ENCODE measurements around the gene DPP10.

The DPP10 gene

GRCh38 chr2:114610677-114611076, 168.2 kb downstream of the DPP10 start:
- no peak for DNase-seq

DNA sequence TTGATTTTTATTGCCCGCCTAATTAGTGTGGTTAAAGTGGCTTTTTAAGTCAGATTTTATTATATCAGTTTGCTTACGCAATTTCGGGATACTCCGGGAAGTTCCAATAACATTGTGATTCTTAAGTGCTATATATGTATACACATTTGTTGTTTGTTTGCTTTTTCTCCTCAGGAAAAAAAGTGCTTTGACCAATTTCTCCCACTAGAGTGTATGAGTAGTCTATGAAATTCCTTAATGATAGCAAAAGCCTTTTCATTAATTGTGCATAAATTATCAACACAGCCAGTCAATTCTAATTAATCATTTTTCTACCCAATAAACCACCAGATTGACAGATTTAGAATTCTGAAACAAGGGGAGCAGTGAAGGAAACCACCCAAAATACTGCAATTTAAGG, 172.2 kb downstream of the DPP10 start:
- DNase-seq, result no peak

DNA sequence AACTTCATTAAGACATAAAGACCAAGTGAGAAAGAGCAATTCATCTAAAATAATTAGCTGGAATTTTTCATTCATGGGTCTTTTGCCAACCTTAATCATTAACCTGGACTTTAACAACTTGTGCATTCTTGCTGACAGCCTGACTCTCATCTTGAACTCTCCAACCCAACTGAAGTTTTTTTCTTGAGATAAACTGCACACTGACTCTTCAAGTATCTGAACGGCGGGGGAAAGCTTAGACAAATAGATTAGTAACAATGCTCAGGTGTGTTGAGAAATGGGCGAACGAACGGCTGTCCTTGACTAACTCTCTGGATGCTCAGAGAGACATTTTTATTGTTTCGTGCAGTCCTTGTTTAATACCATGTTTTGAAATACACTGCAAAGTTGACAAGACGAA, 186.0 kb downstream of the DPP10 start:
- DNase-seq, result no peak

DNA sequence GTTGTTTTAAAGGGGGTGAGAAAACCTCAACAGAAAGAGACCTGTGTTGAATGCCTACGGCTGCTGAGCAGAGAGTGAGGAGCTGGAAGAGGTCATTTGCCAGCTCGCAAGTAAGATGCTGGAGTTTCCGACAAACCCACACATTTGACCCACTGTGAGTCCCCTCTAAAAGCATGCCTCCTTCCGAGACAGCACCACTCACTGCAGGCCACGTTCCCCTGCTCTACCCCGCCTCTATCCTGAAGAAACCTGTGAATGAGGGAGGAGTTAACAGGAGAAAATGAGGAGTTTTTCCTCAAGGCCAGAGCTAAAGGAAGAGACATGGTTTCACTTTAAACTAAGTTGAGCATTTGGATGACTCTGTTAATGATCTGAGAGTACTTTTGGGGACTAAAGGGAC, 188.7 kb downstream of the DPP10 start:
- DNase-seq, result no peak

DNA sequence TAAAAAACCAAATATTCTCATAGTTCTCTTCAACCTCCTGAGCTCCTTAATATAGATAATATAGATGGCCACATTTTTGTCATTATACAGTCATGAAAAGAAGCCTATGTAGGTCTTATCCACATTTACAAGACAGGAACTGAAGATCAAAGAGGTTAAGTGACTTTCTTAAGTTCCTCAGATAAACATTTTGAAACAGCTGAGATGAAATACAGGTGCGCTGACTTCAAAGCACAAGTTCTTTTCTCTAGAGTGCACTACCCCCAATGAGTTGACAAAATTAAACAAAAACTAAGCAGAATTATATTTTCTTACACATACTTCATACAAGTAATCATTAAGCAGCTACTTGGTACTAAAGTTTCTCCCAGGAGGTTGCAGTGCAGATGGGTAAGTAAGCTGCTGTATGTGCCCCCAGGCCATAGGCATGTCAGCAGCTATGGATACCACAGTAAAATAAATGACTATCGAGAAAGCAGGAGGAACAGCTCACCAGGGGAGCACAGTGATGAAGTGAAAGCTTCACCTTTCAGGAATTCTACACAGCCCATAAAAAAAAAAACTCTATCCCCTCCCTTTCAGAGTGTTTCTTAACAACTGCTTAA, 199.8 kb downstream of the DPP10 start:
- no peak for DNase-seq

DNA sequence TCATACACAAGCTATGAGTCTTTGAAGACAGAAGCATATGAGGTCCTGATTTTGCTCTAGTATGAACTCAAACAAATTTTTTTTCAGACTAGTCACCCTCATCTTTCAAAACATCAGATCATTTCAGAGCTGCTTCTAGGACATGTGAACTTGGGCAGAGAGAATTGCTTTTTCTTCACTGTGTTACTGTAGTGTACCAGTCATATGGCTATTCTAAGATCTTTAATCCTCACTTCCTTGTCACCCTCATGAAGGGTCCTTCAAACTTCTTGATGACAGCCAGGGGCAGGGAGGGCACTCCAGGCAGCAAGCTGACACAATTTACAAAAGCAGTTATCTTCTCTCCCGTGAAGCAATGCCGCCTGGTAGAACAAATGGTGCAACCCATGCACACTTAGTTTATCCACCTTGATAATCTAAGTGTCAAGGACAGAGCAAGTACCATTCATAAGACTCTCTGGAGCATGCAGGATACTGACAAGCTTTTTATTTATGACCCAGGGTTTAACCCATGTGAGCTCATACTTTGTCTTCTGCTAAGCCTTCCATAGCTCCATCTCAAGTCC, 200.6 kb downstream of the DPP10 start:
- no peak for DNase-seq

DNA sequence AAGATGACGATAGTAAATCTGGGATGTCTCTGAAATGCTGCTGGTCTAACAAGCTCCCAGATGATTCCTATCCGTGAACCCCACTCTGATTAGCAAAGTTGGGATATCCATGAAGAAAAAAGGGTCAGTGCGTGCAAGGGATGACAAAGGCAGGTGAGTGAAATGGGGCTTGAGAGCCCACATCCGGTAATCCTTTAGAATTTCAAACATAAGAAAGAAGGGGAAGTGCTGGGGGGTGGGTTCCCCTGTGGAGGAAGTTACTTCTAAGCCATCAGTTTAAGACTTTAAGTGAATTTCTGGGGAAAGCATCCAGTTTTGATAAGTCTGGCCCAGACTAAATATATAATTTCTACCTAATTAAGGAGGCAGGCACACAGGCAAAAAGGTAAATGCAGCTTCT, 209.5 kb downstream of the DPP10 start:
- no peak for DNase-seq

DNA sequence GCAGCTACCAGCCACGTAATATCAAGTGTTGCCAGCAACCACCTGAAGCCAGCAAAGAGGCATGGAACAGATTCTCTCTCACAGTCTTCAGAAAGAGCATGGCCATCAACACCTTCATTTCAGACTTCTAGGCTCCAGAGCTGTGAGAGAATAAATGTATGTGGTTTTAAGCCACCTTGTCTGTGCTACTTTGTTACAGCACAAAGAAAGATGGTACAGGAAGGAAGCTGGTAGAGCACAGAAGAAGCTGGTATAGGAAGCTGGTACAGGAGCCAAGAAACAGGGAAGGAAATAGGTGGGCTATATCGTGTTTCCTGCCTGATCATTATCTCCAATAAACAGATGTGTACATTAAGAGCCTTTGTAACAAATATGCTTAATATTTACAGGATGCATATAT, 217.4 kb downstream of the DPP10 start:
- DNase-seq, result no peak

- DNase-seq, result peak; percentile 45
These were observed 219.8 kb downstream of the DPP10 start for GRCh38 chr2:114661971-114662939.

DNA sequence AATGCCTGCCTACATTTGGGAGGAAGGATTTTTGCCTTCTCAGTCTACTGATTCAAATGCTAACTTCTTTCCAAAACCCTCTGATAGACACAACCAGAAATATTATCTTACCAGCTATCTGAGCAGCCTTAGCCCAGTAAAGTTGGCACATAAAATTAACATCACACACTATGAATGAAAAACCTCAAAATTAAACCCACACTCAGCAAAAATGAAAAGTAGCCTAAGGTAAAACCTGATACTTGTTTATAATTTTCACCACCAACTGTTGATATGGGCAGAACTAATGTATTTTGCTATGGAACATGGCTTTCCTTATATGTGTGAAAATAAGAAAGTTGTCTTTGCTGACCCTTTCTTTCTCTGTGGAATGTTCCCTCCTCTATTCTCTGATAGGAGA, 226.0 kb downstream of the DPP10 start:
- DNase-seq, result no peak

DNA sequence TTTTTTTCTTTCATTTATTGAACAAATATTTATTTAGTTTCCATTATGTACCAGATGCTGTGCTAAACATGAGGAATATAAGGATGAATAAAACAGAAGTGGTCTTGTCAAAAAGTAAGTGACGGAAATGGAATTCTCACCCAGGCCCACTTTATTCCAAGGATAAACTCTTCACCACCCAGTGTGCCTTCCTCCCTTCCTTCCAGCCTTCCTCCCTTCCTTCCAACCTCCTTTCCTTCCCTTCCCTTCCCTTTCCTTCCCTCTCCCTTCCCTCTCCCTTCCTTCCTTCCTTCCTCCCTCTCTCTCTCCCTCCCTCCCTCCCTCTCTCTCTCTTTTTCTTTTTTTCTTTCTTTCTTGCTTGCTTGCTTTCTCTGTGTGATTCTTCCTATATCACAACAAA, 240.8 kb downstream of the DPP10 start:
- DNase-seq, result no peak

GRCh38 chr2:114684403-114684802, 242.0 kb downstream of the DPP10 start:
- DNase-seq, result no peak

GRCh38 chr2:114685102-114685501, 242.7 kb downstream of the DPP10 start:
- DNase-seq, result no peak

DNA sequence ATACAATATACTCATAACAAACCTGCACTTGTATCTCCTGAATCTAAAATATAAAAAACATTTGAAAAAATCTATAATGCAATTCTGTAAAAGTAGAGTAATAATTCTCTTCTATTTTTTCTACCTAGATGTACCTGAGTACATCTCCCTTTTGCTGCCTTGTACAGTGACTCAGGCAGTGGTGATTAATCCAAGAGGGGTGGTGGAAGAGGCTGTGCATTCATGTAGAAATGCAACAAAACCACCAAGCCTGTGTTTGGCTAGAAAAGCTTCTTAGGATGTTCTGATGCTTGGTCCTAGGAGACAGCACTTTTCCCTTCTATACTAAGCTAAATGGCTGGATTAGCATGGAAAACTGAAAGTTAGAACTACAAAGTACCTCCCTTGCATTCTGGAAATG, 245.8 kb downstream of the DPP10 start:
- no peak for DNase-seq

GRCh38 chr2:114698520-114698919, 256.1 kb downstream of the DPP10 start:
- no peak for DNase-seq

GRCh38 chr2:114699423-114699944, 257.0 kb downstream of the DPP10 start:
- DNase-seq, result no peak

DNA sequence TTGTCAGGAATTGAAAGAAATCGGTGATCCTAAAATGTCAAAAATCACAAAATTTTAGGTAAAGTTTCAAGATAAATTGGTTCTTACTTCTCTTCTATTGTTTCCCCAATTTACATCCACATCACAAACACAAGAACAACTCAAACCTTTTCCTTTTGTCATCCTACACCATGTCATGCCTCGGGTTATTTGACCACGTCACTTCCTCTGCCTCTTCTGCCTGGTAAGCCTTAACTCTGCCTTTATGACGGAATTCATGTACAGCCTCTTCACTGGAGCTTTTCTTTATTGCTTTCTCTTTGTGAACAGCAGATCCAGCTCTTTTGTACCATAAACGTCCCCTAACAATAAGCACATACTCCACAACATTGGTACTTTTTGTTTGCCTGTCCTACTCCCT, 258.0 kb downstream of the DPP10 start:
- DNase-seq, result no peak

- DNase-seq, result no peak
These were observed 267.8 kb downstream of the DPP10 start for GRCh38 chr2:114709936-114710850.

- no peak for DNase-seq
These were observed 271.9 kb downstream of the DPP10 start for GRCh38 chr2:114714313-114714712.

- DNase-seq, result no peak
These were observed 274.6 kb downstream of the DPP10 start for GRCh38 chr2:114717049-114717448.

GRCh38 chr2:114724454-114724853, 282.0 kb downstream of the DPP10 start:
- no peak for DNase-seq

DNA sequence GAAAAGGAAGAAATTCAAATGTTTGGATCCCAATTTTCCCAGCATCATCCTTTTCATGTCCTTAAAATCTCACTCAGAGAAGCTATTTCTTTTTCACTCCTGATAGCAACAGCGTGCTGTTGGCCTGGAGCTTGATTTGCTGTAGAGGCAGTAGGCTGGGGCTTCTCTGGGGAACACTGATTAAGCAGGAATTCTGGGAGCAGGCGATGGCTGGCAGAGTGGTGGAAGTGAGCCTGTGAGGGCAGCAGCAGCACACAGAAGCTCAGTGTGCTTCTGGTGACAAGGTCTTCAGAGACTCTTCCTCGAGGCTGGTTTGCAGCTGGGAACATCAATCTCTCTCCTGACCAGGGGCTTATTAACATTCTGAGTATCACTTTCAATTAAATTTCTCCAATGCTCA, 284.6 kb downstream of the DPP10 start:
- no peak for DNase-seq

- DNase-seq, result no peak
These were observed 285.9 kb downstream of the DPP10 start for GRCh38 chr2:114728372-114728771.

Measured in right hindlimb (tissue), 1 donor.